HepG2 (cell line): ENCODE results near the gene FSTL1. TPM values are rescaled to one million over a fixed set of nuclear protein-coding genes. Genes with fewer than 3 reads are reported as not detected.

Experiments
- ATAC-seq: fragments of 200-7000 bp; cut with Tn5 transposase; 3 replicates; pipeline ENCODE4 v1.9.1; 2020; ENCODE audit warnings: mild to moderate bottlenecking, moderate library complexity
- BruUV-seq: library from RNA; stranded (reverse); fragments of 400-500 nt; replicated peaks from 2 replicates; lab custom pipeline; 2021; lab: Mats Ljungman, UMichigan
- CTCF ChIA-PET: fragments of 300-600 bp; formaldehyde crosslinking; extraction: SDS; loops from one replicate; lab custom pipeline; 2021; ENCODE audit warnings: low total read pairs, inconsistent platforms, low intra/inter-chr PET ratio; lab: Yijun Ruan, JAX
- POLR2A ChIA-PET: fragments of 350-600 bp; sonication (Branson Sonifier 250); formaldehyde crosslinking; loops from one replicate; lab custom pipeline; 2020; ENCODE audit warnings: antibody characterized with exemption, inconsistent platforms; lab: Yijun Ruan, JAX
- DNase-seq: peaks from one replicate; pipeline ENCODE4 v3.0.0-alpha.2; 2015; ENCODE audit warnings: low spot score
- FAIRE-seq: peaks from 3 replicates; lab custom pipeline; 2011; peaks lifted over from hg19 to GRCh38; lab: Jason Lieb, UNC
- H2AFZ ChIP-seq: one replicate; pipeline ENCODE4 v1.6.1; 2011; ENCODE audit warnings: low read length, inconsistent platforms
- H3K27ac ChIP-seq: fragments of 300-600 bp; 3 replicates; pipeline ENCODE4 v1.8.0; 2011; ENCODE audit warnings: mixed run types, mild to moderate bottlenecking, mixed read lengths, low read length, inconsistent platforms; ENCODE audit not compliant: insufficient read depth; ENCODE audit errors: extremely low read length
- H3K27me3 ChIP-seq, 2 experiments: fragments of 200-600 bp in 1 of 2; 2 replicates in 1 of 2; 3 replicates in 1 of 2; pipeline versions ENCODE4 v1.6.0 to v1.8.0; 2011; ENCODE audit warnings: low read length in 2 of 2, mild to moderate bottlenecking in 2 of 2, moderate library complexity in 2 of 2, inconsistent platforms in 1 of 2; ENCODE audit not compliant: insufficient read depth in 2 of 2, control insufficient read depth in 1 of 2
- H3K36me3 ChIP-seq, 2 experiments: fragments of 200-600 bp in 1 of 2; replicated peaks in 1 of 2; 2 replicates in 1 of 2; 3 replicates in 1 of 2; pipeline versions ENCODE4 v1.5.1 to v1.8.0; 2011; ENCODE audit warnings: low read length in 2 of 2, inconsistent platforms in 1 of 2; ENCODE audit not compliant: insufficient read depth in 2 of 2, control insufficient read depth in 1 of 2
- H3K4me1 ChIP-seq: 2 replicates; pipeline ENCODE4 v1.5.1; 2012; ENCODE audit warnings: low read length, inconsistent platforms; ENCODE audit not compliant: insufficient read depth
- H3K4me2 ChIP-seq: 2 replicates; pipeline ENCODE4 v1.6.0; 2011; ENCODE audit warnings: low read depth, low read length, inconsistent platforms
- H3K4me3 ChIP-seq, 3 experiments: fragments of 200-600 bp in 1 of 3; sonication (generic), shearing (Covaris generic) in 1 of 3; replicated peaks in 1 of 3; 2 replicates each; pipeline ENCODE4 v1.5.1; 2011 to 2016; ENCODE audit warnings: low read length in 3 of 3, inconsistent platforms in 2 of 3, low read depth in 2 of 3, mild to moderate bottlenecking in 2 of 3, control low read depth in 1 of 3, mixed read lengths in 1 of 3; ENCODE audit not compliant: insufficient read depth in 1 of 3
- H3K79me2 ChIP-seq: one replicate; pipeline ENCODE4 v1.6.1; 2011; ENCODE audit warnings: low read length, inconsistent platforms; ENCODE audit not compliant: insufficient read depth
- H3K9ac ChIP-seq: 2 replicates; pipeline ENCODE4 v1.6.0; 2011; ENCODE audit warnings: mild to moderate bottlenecking, low read depth, low read length, inconsistent platforms; ENCODE audit not compliant: insufficient read depth
- H3K9me3 ChIP-seq: 2 replicates; pipeline ENCODE4 v1.5.1; 2012; ENCODE audit warnings: mild to moderate bottlenecking, low read length
- H4K20me1 ChIP-seq: 2 replicates; pipeline ENCODE4 v1.6.0; 2011; ENCODE audit warnings: inconsistent platforms, mild to moderate bottlenecking, low read length, moderate library complexity; ENCODE audit not compliant: insufficient read depth
- ASH2L ChIP-seq: fragments of 300-600, 200-600 bp; sonication (generic); IDR thresholded peaks from 2 replicates; pipeline ENCODE4 v1.7.0; 2017; ENCODE audit warnings: low read depth, mild to moderate bottlenecking, moderate library complexity, mixed read lengths, low read length; ENCODE audit not compliant: insufficient read length
- CEBPZ ChIP-seq: IDR thresholded peaks from 2 replicates; pipeline ENCODE4 v1.6.1; 2012; ENCODE audit warnings: low read length, improper control_type of control experiment
- FOXJ3 ChIP-seq: sonication (generic); formaldehyde crosslinking; IDR thresholded peaks from 2 replicates; pipeline ENCODE4 v1.4.0; 2020; ENCODE audit warnings: missing genetic modification reagents, mild to moderate bottlenecking, borderline replicate concordance
- GZF1 ChIP-seq: sonication (generic); formaldehyde crosslinking; IDR thresholded peaks from 2 replicates; pipeline ENCODE4 v1.5.1; 2020; ENCODE audit warnings: mild to moderate bottlenecking, missing genetic modification reagents
- SAFB2 ChIP-seq: sonication (generic); formaldehyde crosslinking; IDR thresholded peaks from 2 replicates; pipeline ENCODE4 v1.5.1; 2020; ENCODE audit warnings: missing genetic modification reagents, low read depth, mild to moderate bottlenecking, borderline replicate concordance
- TFDP2 ChIP-seq: sonication (generic); formaldehyde crosslinking; IDR thresholded peaks from 2 replicates; pipeline ENCODE4 v1.4.0; 2020; ENCODE audit warnings: missing genetic modification reagents
- ZFP41 ChIP-seq: sonication (generic); formaldehyde crosslinking; IDR thresholded peaks from 2 replicates; pipeline ENCODE4 v1.4.0; 2020; ENCODE audit warnings: mild to moderate bottlenecking, missing genetic modification reagents, borderline replicate concordance
- ZFP62 ChIP-seq: sonication (generic); formaldehyde crosslinking; IDR thresholded peaks from 2 replicates; pipeline ENCODE4 v1.4.0; 2020; ENCODE audit warnings: missing genetic modification reagents
- ZHX1 ChIP-seq: sonication (generic); formaldehyde crosslinking; IDR thresholded peaks from 2 replicates; pipeline ENCODE4 v1.8.1; 2022; ENCODE audit warnings: low read depth, mild to moderate bottlenecking, missing genetic modification reagents
- ZNF256 ChIP-seq: sonication (generic); formaldehyde crosslinking; conservative IDR thresholded peaks from 2 replicates; pipeline ENCODE4 v1.4.0; 2020; ENCODE audit warnings: missing genetic modification reagents
- ZNF501 ChIP-seq: sonication (generic); formaldehyde crosslinking; IDR thresholded peaks from 2 replicates; pipeline ENCODE4 v1.5.1; 2020; ENCODE audit warnings: mild to moderate bottlenecking, moderate library complexity, missing genetic modification reagents
- WGBS: methylation state at CpG from one replicate; pipeline ENCODE4 v1.1.6; 2017; ENCODE audit warnings: low lambda C conversion rate; 5-methylcytosine and 5-hydroxymethylcytosine counted together
- in situ Hi-C: cut with HindIII; loops from 2 replicates; pipeline ENCODE4 v1.10.0; 2017; ENCODE audit warnings: low pct_unique_long_range_greater_than_20kb; ENCODE audit not compliant: extremely low pct_ligation_motif_present
- intact Hi-C: fragments of 100-400 bp; cut with micrococcal nuclease; formaldehyde crosslinking; loops from one replicate; pipeline ENCODE4 v1.10.0; 2022; ENCODE audit not compliant: unreplicated experiment
- polyA plus RNA-seq, 8 experiments: library from polyadenylated mRNA; depleted of rRNA in 3 of 8; stranded (reverse) in 7 of 8; unstranded in 1 of 8; fragments of >200 nt; fragmentation: Illumina TruSeq in 4 of 8; extraction: Trizol in 4 of 8; gene quantifications; 2 replicates each; pipeline versions ENCODE4 v1.2.1 to v1.2.3, GENCODE V29; 2011 to 2016; ENCODE audit warnings: low read depth in 4 of 8, missing spikeins in 1 of 8, mixed read lengths in 1 of 8; ENCODE audit not compliant: insufficient read depth in 1 of 8
- total RNA-seq, 5 experiments: library from RNA; depleted of rRNA; stranded (reverse); fragments of >200 nt; fragmentation: Illumina TruSeq; extraction: Trizol; gene quantifications; 2 replicates each; pipeline ENCODE4 v1.2.3, GENCODE V29; 2016; ENCODE audit warnings: low read depth in 1 of 5

The FSTL1 gene
- total and polyA plus RNA-seq, 2 of the 13 experiments (the other 11 are each of a cell fraction or from before 2014, with no cell fraction given): 0.07 to 0.29 TPM

GRCh38 chr3:120488296-120488695, 37.5 kb upstream of the FSTL1 start:
- no peak overlapping the region for H3K9ac ChIP-seq
- ChIA-PET POLR2A (no interaction called here), CTCF (no interaction called here)
- H3K27me3 ChIP-seq: peaks cover 0 to 15% of the 10 kb centered on the region in 2 experiments; a peak in 1 of 5 replicates
- no peak overlapping the region for H3K4me2 ChIP-seq
- H3K9me3 ChIP-seq: no peaks in the 10 kb centered on the region
- DNase-seq (no peak), FAIRE-seq (no peak), ATAC-seq (no peak)
- no peaks in the 10 kb centered on the region for H4K20me1 ChIP-seq
- TF ChIP-seq ZFP62 (CRISPR knock-in tag): no peak
- no peak for TF ChIP-seq ZHX1 (CRISPR knock-in tag)
- TF ChIP-seq ZFP41 (CRISPR knock-in tag): no peak
- no peak for TF ChIP-seq SAFB2
- TF ChIP-seq FOXJ3 (CRISPR knock-in tag): no peak
- H3K27ac ChIP-seq: no peak overlapping the region
- H3K36me3 ChIP-seq: no peaks in the 10 kb centered on the region
- no TSS peak for BruUV-seq
- no peaks in the 10 kb centered on the region for H3K4me1 ChIP-seq
- H2AFZ ChIP-seq: no peak overlapping the region
- intact Hi-C loops: no loop called here
- in situ Hi-C loops: no loop called here
- 0% methylated on average over 2 of the region's 3 CpGs for WGBS
- H3K79me2 ChIP-seq: no peaks in the 10 kb centered on the region
- no peak overlapping the region for H3K4me3 ChIP-seq

GRCh38 chr3:120487191-120487650, 36.4 kb upstream of the FSTL1 start:
- no peak for DNase-seq
- POLR2A ChIA-PET: no interaction called here
- FAIRE-seq: no peak
- H4K20me1 ChIP-seq: no peaks in the 10 kb centered on the region
- WGBS: 1% methylated on average over 3 of the region's 3 CpGs
- H3K4me3 ChIP-seq: no peak overlapping the region
- no peaks in the 10 kb centered on the region for H3K9me3 ChIP-seq
- BruUV-seq: no TSS peak
- H3K4me2 ChIP-seq: no peak overlapping the region
- intact Hi-C loops (no loop called here), in situ Hi-C loops (no loop called here)
- no peaks in the 10 kb centered on the region for H3K36me3 ChIP-seq
- no peak overlapping the region for H3K9ac ChIP-seq
- H2AFZ ChIP-seq: no peak overlapping the region
- ATAC-seq: no peak
- CTCF ChIA-PET: no interaction called here
- H3K27ac ChIP-seq: no peak overlapping the region
- no peaks in the 10 kb centered on the region for H3K79me2 ChIP-seq
- H3K27me3 ChIP-seq: peaks cover 0 to 15% of the 10 kb centered on the region in 2 experiments; a peak in 1 of 5 replicates
- H3K4me1 ChIP-seq: no peaks in the 10 kb centered on the region
- TF ChIP-seq TFDP2 (CRISPR knock-in tag) (no peak), CEBPZ (no peak), GZF1 (CRISPR knock-in tag) (no peak), ZNF501 (no peak), ZNF256 (CRISPR knock-in tag) (no peak), ASH2L (no peak)
